HEK293T (cell line): Measurements from ENCODE around the gene SYNPO2.

Source experiments
- ARNT ChIP-seq: fragments of 450-650 bp; IDR thresholded peaks from 2 replicates; pipeline ENCODE4 v1.6.1; 2017; ENCODE audit warnings: mild to moderate bottlenecking
- BHLHE40 ChIP-seq: fragments of 450-650 bp; IDR thresholded peaks from 2 replicates; pipeline ENCODE4 v1.6.1; 2016; ENCODE audit warnings: mild to moderate bottlenecking, moderate library complexity, borderline replicate concordance
- CTBP1 ChIP-seq: fragments of 450-650 bp; IDR thresholded peaks from 2 replicates; pipeline ENCODE4 v1.6.1; 2016; ENCODE audit warnings: borderline replicate concordance
- ELF4 ChIP-seq: fragments of 450-650 bp; IDR thresholded peaks from 2 replicates; pipeline ENCODE4 v1.6.1; 2017; ENCODE audit warnings: antibody characterized with exemption
- FOXA1 ChIP-seq: fragments of 450-650 bp; IDR thresholded peaks from 2 replicates; pipeline ENCODE4 v1.6.1; 2016; ENCODE audit warnings: mild to moderate bottlenecking
- FOXK2 ChIP-seq: fragments of 450-650 bp; IDR thresholded peaks from 2 replicates; pipeline ENCODE4 v1.6.1; 2016; ENCODE audit warnings: mild to moderate bottlenecking
- HDGF ChIP-seq: fragments of 450-650 bp; IDR thresholded peaks from 2 replicates; pipeline ENCODE4 v1.6.1; 2017; ENCODE audit warnings: antibody characterized with exemption, borderline replicate concordance
- LEF1 ChIP-seq: fragments of 450-650 bp; IDR thresholded peaks from 2 replicates; pipeline ENCODE4 v1.6.1; 2017; ENCODE audit warnings: mild to moderate bottlenecking, borderline replicate concordance
- NFRKB ChIP-seq: fragments of 450-650 bp; IDR thresholded peaks from 2 replicates; pipeline ENCODE4 v1.6.1; 2016; ENCODE audit warnings: mild to moderate bottlenecking, moderate library complexity
- SUZ12 ChIP-seq: fragments of 450-650 bp; IDR thresholded peaks from 2 replicates; pipeline ENCODE4 v1.6.1; 2016; ENCODE audit warnings: mild to moderate bottlenecking
- TF ChIP-seq, protein P1 (sequence below): fragments of 450-650 bp; IDR thresholded peaks from 2 replicates; pipeline ENCODE4 v1.6.1; 2016

- no peak for TF ChIP-seq NFRKB
- TF ChIP-seq FOXA1 = no peak
- no peak for TF ChIP-seq BHLHE40
- no peak for TF ChIP-seq FOXK2
- no peak for TF ChIP-seq SUZ12
- no peak for TF ChIP-seq CTBP1
- TF ChIP-seq ARNT = no peak
- TF ChIP-seq LEF1 = no peak
- TF ChIP-seq, protein P1, sequence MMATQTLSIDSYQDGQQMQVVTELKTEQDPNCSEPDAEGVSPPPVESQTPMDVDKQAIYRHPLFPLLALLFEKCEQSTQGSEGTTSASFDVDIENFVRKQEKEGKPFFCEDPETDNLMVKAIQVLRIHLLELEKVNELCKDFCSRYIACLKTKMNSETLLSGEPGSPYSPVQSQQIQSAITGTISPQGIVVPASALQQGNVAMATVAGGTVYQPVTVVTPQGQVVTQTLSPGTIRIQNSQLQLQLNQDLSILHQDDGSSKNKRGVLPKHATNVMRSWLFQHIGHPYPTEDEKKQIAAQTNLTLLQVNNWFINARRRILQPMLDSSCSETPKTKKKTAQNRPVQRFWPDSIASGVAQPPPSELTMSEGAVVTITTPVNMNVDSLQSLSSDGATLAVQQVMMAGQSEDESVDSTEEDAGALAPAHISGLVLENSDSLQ = no peak
- no peak for TF ChIP-seq HDGF
- TF ChIP-seq ELF4 = no peak
Observed at GRCh38 chr4:119070301-119070700, 181.6 kb downstream of the SYNPO2 start.
